HG03378 (cell line): ENCODE results near the gene POMGNT2.
"Not testable (repeated sequence)": the region's sequence is repeated elsewhere in the genome, so short reads cannot be mapped to it uniquely, and the experiment has no call there.

Experiments used
- ATAC-seq: cut with Tn5 transposase; IDR thresholded peaks from one replicate; pipeline ENCODE4 v1.9.1; 2021; ENCODE audit warnings: mild to moderate bottlenecking, moderate library complexity; ENCODE audit not compliant: unreplicated experiment

Gene POMGNT2

DNA sequence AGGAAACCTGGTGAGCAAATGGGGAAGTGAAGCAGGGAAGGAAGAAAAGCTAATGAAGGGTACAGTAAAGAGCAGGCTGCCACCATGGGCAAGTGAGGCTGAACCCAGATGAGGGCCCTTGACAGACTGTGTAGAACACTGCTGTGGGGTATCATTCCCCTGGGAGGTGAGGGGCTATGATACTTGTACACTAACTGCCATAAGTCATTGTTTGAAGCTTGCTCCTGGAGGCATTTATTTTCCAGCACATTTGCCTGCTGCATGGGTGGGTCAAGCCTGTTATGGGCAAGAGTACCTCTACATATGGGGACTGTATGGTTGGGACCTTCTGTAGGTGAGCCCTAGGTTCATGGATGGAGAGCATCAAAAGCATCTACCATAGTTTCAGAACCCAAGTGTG, 57.4 kb downstream of the POMGNT2 start:
- no peak for ATAC-seq

DNA sequence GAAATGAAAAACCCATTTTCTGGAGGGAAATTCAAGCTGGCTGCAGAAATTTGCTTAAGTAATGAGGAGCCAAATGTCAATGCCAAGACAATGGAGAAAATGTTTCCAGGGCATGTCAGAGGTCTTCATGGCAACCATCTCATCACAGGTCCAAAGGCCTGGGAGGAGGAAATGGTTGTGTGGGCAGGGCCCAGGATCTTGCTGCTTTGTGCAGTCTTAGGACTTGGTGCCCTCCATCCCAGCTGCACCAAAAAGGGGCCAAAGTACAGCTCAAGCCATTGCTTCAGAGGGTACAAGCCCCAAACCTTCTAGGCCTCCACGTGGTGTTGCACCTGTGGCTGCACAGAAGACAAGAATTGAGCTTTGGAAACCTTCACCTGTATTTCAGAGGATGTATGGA, 59.3 kb downstream of the POMGNT2 start:
- ATAC-seq = no peak

DNA sequence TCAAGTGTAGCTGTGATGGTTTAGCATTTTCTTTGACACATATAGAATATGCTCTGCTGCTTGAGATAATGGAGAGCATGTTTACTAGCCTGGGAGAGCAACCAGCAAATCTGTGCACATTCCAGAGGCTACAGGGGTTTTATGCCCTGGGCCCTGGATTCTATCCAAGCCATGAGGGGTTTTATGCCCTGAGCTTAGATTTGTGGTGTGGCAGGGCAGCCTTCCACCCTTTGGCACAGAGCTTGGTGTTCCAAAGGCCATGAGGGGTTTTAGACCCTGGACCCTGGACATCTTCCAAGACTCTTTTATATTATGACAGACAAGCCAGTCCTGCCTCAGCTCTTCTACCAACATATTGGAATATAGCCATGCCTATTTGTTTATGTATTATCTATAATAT, 60.8 kb downstream of the POMGNT2 start:
- not testable (repeated sequence) for ATAC-seq

DNA sequence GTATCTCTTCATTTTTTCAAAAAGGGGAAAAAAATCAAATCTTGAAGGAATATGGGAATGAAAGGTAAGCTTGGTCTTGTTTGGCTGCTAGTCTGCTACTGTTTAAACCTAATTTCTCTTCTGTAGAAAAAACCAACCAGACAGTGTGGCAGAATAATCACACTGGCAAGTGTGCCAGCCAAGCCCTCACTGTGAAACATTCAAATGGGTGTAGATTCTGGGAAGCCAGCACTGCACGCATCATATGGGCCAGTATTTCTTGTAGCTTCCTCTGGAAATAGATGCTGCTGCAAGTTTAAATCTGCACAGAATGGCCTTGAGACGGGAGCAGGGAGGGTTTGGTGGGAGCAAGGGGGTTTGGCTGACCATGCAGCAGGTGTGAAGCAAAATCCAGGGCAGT, 62.1 kb downstream of the POMGNT2 start:
- ATAC-seq = no peak

DNA sequence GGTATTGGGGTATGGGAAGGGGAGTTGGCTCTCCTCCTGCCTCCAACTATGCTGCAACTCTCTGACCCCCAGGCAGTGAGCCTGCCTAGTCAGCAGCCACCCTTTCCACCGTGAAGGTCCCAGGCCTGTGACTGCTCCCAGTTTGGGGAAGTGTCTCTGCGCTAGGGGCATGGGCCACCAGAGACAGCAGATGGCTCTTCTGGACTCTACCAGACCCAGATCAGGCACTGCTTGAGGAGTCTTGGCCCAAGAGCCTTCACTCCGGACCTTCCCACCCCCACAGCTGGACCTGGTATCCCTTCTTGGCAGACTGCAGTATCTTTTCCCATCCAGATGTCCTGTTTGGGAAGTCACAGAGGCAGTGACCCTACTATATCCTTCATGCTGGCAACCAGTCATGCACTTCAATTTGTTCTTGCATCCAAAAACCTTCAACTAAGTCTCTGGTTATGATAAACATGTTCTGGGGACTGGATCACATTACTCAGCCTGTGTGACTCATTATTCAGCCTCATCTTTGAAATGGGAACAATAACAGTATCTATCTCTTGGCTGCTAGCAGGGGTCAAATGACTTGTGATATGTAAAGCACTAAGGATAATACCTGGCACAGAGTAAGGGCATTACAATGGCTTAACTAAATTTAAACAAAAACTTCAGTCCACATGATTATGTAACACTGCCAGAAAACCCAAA, 62.7 kb downstream of the POMGNT2 start:
- no peak for ATAC-seq

DNA sequence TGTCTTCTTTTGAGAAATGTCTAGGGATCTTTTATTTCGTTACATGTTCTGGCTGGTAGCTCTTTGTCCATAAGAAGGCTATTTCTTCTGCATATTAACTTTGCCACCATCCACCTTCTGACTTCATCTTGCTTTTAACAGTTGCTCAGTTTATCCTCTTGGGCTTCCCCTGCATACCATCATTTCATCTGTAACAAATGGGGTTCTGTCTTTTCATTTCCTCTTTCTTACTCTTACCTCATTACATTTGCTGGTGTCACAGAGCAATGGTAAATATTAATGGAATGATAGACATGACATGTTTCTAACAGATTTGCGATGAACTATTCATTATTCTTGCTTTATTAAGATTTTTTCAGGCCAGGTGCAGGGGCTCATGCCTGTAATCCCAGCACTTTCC, 64.4 kb downstream of the POMGNT2 start:
- ATAC-seq = no peak

DNA sequence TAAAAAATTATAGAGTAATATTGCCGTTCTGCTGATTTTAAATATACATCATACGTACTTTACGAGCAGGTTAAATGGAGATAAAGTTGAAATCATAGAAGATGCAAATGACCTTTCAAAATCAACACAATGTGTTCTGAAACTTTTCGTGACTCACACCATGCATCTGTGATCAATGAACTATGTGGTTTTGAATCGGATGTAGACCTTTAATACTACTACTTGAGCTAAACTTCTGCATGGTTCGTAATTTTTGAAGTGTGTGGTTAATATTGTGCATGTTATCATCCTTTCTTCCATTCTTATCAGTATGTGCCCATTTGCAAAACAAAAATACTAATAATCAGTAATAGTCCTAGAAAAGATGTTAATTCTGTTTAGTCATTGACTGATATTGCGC, 67.9 kb downstream of the POMGNT2 start:
- no peak for ATAC-seq

DNA sequence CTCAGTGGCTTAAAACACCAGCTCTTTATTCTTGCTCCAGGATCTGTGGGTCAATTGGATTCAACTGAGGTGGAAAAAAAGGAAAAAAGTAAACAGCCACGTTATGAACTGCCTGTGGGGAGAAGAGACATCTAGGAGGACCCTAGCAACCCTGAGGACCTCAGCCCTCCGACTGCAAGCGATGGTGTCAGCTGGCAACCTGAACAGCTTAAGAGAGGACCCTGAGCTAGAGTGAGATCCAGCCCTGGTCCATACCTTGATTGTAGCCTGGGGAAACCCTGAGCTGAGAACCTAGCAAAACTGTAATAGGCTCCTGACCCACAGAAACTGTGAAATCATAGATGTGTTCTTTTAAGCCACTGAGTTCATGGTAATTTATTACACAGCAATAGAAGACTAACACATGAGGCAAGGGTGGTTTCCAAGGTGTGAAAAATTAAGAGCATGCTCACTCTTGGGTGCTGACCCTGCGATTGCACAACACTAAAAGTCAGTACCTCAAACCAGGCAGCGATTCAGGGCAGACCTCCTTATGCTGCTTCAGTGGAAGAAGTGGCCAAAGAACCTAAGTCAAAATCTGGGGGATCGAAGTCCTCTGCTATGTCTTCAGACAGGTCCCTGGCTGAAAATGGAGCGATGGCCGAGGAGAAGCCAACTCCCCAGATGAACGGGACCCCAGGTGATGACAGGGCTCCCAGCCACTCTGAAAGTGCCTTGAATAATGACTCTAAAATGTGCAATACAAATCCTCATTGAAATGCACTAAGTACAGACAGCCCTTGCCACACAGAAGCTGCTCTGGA, 69.1 kb downstream of the POMGNT2 start:
- no peak for ATAC-seq

DNA sequence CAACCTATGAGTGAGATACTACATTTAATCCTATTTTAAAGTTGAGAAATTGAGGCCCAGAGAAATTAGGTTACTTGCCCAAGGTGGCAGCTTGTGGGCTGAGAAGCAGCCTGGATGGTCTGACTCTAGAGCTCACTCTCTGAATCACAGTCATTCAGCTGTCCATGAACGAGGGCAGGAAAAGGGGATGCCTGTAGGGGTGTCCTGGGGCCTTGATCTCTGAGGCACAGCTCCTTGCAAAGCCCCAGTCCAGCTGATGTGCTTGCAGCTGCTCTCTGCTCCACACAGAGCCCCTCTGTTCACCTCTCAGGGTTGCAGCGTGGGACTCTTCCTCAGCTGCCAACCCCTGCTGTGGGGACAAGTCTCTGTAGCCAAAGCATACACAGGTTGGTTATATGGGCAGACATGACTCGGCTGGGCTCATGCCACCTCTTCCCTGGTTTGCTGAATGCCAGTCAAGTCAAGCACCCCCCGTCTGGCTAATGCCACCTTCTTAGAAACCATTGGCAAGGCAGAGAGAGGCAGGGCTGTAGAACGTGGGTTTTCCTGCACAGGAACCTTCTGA, 70.0 kb downstream of the POMGNT2 start:
- no peak for ATAC-seq

DNA sequence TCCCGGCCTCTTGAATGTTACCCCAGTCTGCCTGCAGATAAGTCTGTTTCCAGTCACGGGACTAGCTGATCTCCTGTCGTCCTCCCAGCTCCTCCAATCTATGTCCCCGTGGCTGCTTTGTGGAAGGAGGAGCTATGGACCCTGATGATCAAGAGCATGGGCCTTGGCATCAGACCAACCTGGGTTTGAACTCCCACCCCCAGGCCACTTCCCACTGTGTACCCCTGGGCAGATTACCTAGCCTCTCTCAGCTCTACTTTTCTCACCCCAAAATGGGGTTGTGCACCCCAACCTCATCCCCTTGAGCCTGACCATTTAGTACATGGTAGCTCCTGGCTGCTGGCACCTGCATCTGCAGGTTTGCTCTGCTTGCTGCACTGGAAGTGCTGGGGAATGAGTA, 71.0 kb downstream of the POMGNT2 start:
- no peak for ATAC-seq

DNA sequence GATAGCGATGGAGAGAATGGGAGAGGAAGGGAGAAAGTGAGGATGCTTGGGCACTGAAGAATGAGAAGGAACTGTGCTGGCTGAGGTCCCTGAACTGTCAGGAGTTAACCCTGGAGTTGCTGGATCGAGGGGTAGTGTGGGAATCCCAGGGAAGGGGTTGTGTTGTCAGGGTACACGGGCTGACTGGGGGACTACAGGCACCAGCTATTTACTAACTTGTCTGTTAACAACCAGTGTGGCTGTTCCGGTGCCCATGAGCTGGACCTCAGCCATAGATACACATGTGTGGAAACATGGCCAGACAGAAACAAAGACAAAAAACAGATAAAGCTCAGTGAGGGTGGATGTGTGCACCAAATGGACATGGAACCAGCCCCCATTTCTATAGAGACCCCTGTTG, 71.7 kb downstream of the POMGNT2 start:
- ATAC-seq = no peak

DNA sequence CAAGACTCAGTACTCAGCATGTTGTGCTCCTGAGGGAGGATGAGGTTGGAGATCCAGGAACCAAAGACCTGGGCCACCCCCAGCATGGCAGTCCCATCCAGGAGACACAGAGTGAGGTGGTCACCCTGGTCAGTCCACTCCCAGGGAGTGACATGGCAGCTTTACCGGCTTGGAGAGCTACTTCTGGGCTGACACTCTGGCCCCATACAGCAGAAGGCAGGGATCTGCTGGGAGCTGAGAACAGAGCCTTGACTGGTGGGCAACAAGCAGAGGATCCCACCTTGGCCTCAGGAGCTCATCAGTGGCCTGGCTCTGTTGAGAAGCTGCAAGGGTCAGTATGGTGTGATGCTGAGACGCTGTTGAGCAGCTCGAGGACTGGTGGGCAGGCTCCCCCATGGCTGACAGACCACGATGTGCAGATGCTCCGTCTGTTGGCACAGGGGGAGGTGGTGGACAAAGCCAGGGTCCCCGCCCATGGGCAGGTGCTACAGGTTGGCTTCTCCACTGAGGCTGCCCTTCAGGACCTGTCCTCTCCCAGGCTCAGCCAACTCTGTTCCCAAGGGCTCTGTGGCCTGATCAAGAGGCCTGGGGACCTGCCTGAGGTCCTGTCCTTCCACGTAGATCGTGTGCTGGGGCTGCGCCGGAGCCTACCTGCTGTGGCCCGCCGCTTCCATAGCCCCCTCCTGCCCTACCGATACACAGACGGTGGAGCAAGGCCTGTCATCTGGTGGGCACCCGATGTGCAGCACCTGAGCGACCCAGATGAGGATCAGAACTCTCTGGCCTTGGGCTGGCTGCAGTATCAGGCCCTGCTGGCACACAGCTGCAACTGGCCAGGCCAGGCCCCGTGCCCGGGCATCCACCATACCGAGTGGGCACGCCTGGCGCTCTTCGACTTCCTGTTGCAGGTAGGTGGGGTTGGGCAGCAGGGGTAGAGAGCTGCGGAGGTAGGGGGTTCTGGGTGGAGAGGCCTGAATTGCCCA, 72.9 kb downstream of the POMGNT2 start:
- no peak for ATAC-seq

DNA sequence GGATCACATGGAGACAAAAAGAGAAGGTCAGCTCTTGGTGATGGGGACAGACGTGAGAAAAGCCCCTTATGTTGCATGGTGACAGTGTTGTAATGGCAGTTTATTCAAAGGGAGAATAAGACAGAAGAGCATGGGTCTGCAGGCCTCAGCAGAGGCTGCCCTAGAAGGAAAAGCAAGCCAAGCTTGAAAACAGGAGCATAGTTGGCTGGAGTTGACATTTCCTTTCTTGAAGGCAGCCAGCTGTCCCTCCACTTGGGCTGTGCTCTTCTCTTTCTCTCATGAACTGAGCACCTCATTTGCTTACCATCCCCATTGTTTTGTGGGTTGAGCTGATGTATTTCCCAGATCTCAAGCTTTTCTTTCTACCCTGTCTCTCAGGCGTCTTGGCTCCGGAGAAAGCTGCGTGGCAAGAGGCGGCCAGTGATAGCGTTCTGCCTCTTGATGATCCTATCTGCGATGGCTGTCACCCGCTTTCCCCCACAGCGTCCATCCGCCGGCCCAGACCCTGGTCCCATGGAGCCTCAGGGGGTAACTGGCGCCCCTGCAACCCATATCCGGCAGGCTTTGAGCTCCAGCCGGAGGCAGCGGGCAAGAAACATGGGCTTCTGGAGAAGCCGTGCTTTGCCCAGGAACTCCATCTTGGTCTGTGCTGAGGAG, 73.9 kb downstream of the POMGNT2 start:
- ATAC-seq = no peak

DNA sequence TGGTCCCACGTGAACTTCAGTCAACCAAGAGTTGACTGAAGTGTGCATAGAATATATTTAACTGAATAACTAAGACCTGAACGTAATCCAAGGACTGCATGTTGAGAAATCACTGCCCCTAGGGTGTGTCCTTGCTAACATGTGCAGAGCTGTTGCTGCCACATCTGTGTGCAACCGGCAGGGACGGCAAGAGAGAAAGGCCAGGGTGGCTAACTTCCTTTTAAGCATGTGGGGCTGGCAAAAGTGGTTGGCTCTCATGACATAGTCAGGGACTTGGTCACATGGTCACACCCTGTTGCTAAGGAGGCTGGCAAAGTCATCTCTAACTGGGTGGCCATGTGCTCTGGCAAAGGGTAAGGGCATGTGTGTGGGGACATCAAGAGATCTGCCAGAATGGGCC, 74.4 kb downstream of the POMGNT2 start:
- no peak for ATAC-seq

DNA sequence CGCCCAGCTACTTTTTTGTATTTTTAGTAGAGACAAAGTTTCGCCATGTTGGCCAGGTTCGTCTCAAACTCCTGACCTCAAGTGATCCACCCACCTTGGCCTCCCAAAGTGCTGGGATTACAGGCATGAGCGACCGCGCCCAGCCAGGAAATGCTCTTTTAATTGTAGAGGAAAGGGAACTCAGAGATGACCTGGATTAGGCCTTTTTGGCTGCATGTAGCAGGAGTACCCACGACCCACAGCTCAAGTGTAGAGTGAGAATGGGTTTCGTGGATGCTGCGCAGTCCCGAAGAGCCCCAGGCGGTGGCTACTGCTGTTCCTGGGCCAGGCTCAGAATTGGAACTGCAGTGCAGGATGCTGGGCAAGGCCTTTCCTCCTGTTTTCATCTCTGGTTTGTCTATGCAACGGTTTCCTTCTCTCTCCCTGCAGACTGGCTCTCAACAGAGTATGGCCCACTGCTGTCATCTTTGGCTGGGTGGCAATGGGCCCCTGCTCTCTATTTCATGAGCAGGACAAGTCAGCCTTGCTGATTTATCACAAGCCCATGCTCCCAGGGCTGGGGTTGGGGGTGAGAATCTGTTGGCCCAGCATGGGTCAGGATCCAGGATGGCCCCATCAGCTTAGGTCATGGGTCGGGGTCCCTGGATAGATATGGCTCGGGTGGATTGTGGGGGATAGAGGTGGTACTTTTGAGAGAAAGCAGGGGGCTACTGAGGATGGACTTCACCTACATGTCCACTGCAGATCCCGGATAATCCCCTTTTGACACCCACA, 75.5 kb downstream of the POMGNT2 start:
- ATAC-seq = no peak
